ENCODE data around the gene PEX10.

PEX10 gene

GRCh38 chr1:2396059-2396458 is 16.3 kb downstream of the PEX10 start:
- H3K9me3 ChIP-seq (ENCODE audit: insufficient read depth, low read length, severe bottlenecking): no peaks in the 10 kb centered on the region
- peaks cover 19% of the 10 kb centered on the region for H3K4me1 ChIP-seq (ENCODE audit: insufficient read depth, low read length)
- peaks cover 76% of the 10 kb centered on the region for H3K36me3 ChIP-seq (ENCODE audit: insufficient read depth, low read length)
- ATAC-seq (ENCODE audit: insufficient read depth, low read depth): no peak
- no peak overlapping the region for H3K27ac ChIP-seq (ENCODE audit: low read length)
- H3K27me3 ChIP-seq (ENCODE audit: insufficient read depth, low read length, poor library complexity): no peaks in the 10 kb centered on the region
- no peak overlapping the region for H3K4me2 ChIP-seq (ENCODE audit: insufficient read depth, low read length)
- DNase-seq: no peak
- H3K79me2 ChIP-seq (ENCODE audit: insufficient read depth, low read length): peaks cover 54% of the 10 kb centered on the region
- TF ChIP-seq EZH2 (IDR thresholded peaks at IDR 0.05; ENCODE audit: borderline replicate concordance, low read depth, low read length, severe bottlenecking) (no peak), CTCF (IDR thresholded peaks at IDR 0.05; ENCODE audit: borderline replicate concordance, extremely low read depth, low read length, poor library complexity, severe bottlenecking) (no peak)
- H4K20me1 ChIP-seq (ENCODE audit: insufficient read depth, low read length): peaks cover 48% of the 10 kb centered on the region
- no peak overlapping the region for H3K4me3 ChIP-seq (ENCODE audit: low read depth in 1 of 2, low read length in 2 of 2)
- H2AFZ ChIP-seq (ENCODE audit: low read depth, low read length): no peak overlapping the region
- no peak overlapping the region for H3K9ac ChIP-seq (ENCODE audit: low read depth, low read length)

- H3K4me1 ChIP-seq (ENCODE audit: insufficient read depth, low read length): peaks cover 27% of the 10 kb centered on the region
- H2AFZ ChIP-seq (ENCODE audit: low read depth, low read length): no peak overlapping the region
- DNase-seq: no peak
- H4K20me1 ChIP-seq (ENCODE audit: insufficient read depth, low read length): peaks cover 43% of the 10 kb centered on the region
- H3K27me3 ChIP-seq (ENCODE audit: insufficient read depth, low read length, poor library complexity): no peaks in the 10 kb centered on the region
- no peak overlapping the region for H3K9ac ChIP-seq (ENCODE audit: low read depth, low read length)
- H3K4me2 ChIP-seq (ENCODE audit: insufficient read depth, low read length): no peak overlapping the region
- peaks cover 63% of the 10 kb centered on the region for H3K79me2 ChIP-seq (ENCODE audit: insufficient read depth, low read length)
- peaks cover 68% of the 10 kb centered on the region for H3K36me3 ChIP-seq (ENCODE audit: insufficient read depth, low read length)
- no peaks in the 10 kb centered on the region for H3K9me3 ChIP-seq (ENCODE audit: insufficient read depth, low read length, severe bottlenecking)
- no peak for ATAC-seq (ENCODE audit: insufficient read depth, low read depth)
- no peak overlapping the region for H3K4me3 ChIP-seq (ENCODE audit: low read depth in 1 of 2, low read length in 2 of 2)
- TF ChIP-seq EZH2 (IDR thresholded peaks at IDR 0.05; ENCODE audit: borderline replicate concordance, low read depth, low read length, severe bottlenecking) (no peak), CTCF (IDR thresholded peaks at IDR 0.05; ENCODE audit: borderline replicate concordance, extremely low read depth, low read length, poor library complexity, severe bottlenecking) (no peak)
- no peak overlapping the region for H3K27ac ChIP-seq (ENCODE audit: low read length)
Observed at GRCh38 chr1:2395245-2395644, 17.1 kb downstream of the PEX10 start.

- no peak for TF ChIP-seq CTCF (IDR thresholded peaks at IDR 0.05; ENCODE audit: borderline replicate concordance, extremely low read depth, low read length, poor library complexity, severe bottlenecking)
- no peak for TF ChIP-seq EZH2 (IDR thresholded peaks at IDR 0.05; ENCODE audit: borderline replicate concordance, low read depth, low read length, severe bottlenecking)
- H3K4me3 ChIP-seq (ENCODE audit: low read depth in 1 of 2, low read length in 2 of 2): no peak overlapping the region
- H3K9ac ChIP-seq (ENCODE audit: low read depth, low read length): no peak overlapping the region
- peaks cover 31% of the 10 kb centered on the region for H3K4me1 ChIP-seq (ENCODE audit: insufficient read depth, low read length)
- H3K4me2 ChIP-seq (ENCODE audit: insufficient read depth, low read length): no peak overlapping the region
- peaks cover 65% of the 10 kb centered on the region for H3K79me2 ChIP-seq (ENCODE audit: insufficient read depth, low read length)
- H3K27me3 ChIP-seq (ENCODE audit: insufficient read depth, low read length, poor library complexity): no peaks in the 10 kb centered on the region
- peaks cover 42% of the 10 kb centered on the region for H4K20me1 ChIP-seq (ENCODE audit: insufficient read depth, low read length)
- DNase-seq (no peak), ATAC-seq (ENCODE audit: insufficient read depth, low read depth) (no peak)
- no peaks in the 10 kb centered on the region for H3K9me3 ChIP-seq (ENCODE audit: insufficient read depth, low read length, severe bottlenecking)
- no peak overlapping the region for H2AFZ ChIP-seq (ENCODE audit: low read depth, low read length)
- H3K27ac ChIP-seq (ENCODE audit: low read length): no peak overlapping the region
- peaks cover 66% of the 10 kb centered on the region for H3K36me3 ChIP-seq (ENCODE audit: insufficient read depth, low read length)
Observed at GRCh38 chr1:2394761-2395160, 17.6 kb downstream of the PEX10 start.

GRCh38 chr1:2394220-2394619 is 18.1 kb downstream of the PEX10 start:
- Histone ChIP-seq H3K79me2 (ENCODE audit: insufficient read depth, low read length) (peaks cover 66% of the 10 kb centered on the region), H3K27me3 (ENCODE audit: insufficient read depth, low read length, poor library complexity) (no peaks in the 10 kb centered on the region), H3K27ac (ENCODE audit: low read length) (no peak overlapping the region), H3K4me2 (ENCODE audit: insufficient read depth, low read length) (no peak overlapping the region), H4K20me1 (ENCODE audit: insufficient read depth, low read length) (peaks cover 38% of the 10 kb centered on the region), H3K36me3 (ENCODE audit: insufficient read depth, low read length) (peaks cover 64% of the 10 kb centered on the region), H3K4me3 (ENCODE audit: low read depth in 1 of 2, low read length in 2 of 2) (no peak overlapping the region), H2AFZ (ENCODE audit: low read depth, low read length) (no peak overlapping the region), H3K9ac (ENCODE audit: low read depth, low read length) (no peak overlapping the region), H3K9me3 (ENCODE audit: insufficient read depth, low read length, severe bottlenecking) (no peaks in the 10 kb centered on the region), H3K4me1 (ENCODE audit: insufficient read depth, low read length) (peaks cover 34% of the 10 kb centered on the region)
- TF ChIP-seq EZH2 (IDR thresholded peaks at IDR 0.05; ENCODE audit: borderline replicate concordance, low read depth, low read length, severe bottlenecking) (no peak), CTCF (IDR thresholded peaks at IDR 0.05; ENCODE audit: borderline replicate concordance, extremely low read depth, low read length, poor library complexity, severe bottlenecking) (no peak)
- DNase-seq (no peak), ATAC-seq (ENCODE audit: insufficient read depth, low read depth) (no peak)

All from DND-41 (cell line).